Cardiac septum (tissue), 1 donor: ENCODE data around the gene ADAMTS17. TPM values are rescaled to one million over a fixed set of nuclear protein-coding genes. Genes with fewer than 3 reads are reported as not detected.
A peak's percentile ranks its signal among the peaks of the same experiment; 100 is the strongest.

Source experiments
- DNase-seq: peaks from one replicate; pipeline ENCODE4 v3.0.0-alpha.2; 2020; ENCODE audit warnings: low spot score
- intact Hi-C: fragments of 100-400 bp; cut with DNase I; formaldehyde crosslinking; loops from one replicate; pipeline ENCODE4 v1.14.0; 2022
- total RNA-seq: library from RNA; stranded (reverse); fragmentation: NEBNext Ultra II Directional; extraction: Animal tissue kit (Norgen Biotek cat#: 25700); gene quantifications from one replicate; pipeline ENCODE4 v1.2.1, GENCODE V29; 2021
- donor health status: DM: no; HTN: no; CAD: no.

The ADAMTS17 gene
- total RNA-seq, 1 donor from 2014 or later, result 0.67 TPM

DNA sequence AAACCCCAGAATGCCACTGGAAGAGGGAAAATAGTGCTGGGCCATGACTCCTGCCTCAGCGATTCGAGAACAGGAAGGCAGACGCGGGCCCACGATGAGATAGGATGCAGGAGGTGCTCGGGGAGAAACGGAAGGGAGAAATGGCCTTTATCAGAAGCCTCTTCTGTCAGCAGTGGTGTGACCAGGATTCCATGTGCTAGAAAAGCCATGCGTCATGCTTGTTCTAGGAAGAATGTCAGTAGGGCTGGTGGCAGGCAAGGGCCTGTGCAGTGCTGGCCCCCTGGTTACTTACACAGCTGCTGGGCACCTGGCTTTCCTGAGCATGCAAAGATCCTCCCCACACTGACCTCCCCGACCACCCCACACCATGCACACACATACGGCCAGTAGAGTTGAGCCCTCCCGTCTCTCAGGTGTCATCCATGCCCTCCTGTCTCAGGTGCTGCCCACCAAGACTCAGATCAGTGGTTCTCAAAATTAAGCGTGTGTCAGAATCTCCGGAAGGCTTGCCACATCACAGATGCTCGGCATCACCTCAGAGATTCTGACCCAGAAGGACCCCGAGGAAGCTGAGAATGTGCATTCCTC lies 106.7 kb downstream of the ADAMTS17 start:
- DNase-seq, result no peak
- intact Hi-C loops, result no loop called here

DNA sequence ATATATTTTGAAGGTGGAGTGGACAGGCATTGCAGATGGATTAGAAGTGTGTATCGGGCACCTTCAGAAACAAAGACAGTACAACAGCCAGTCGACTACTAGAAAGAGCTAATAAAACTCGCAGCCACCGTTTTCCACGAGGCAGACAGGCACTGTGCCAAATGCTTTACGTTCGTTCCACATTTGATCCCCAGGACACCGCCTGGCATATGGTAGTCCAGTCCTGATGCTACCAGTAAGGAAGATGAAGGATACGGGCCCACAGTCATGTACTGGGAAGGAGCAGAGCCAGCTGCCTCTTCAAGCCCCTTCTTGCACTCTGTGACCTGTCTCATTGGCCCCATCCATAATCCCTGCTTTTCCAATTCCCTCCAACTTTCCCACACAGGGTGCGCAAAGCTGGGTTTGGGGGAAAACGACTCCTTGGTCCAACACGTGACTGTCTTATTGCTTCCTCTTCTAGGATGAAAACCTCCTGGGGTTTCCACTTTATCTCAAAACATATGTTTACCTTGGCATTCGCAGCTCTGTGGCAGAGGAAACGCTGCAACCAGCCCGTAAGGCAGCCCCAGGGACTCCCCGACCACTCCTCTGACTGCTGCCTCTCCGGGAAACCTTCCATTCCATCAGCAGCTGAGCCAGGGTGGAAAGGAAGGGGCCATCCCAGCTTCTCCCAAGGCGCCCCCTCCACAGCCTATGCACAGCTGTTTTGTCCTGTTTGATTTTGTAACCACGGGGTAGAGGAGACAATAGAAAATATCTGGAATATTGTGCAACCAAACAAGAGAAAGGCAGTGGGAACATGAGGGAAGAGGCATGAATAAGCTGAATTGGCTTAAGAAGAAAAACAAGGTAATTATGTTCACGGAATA lies 107.4 kb downstream of the ADAMTS17 start:
- peak; percentile 73 for DNase-seq
- intact Hi-C loops, result no loop called here

DNA sequence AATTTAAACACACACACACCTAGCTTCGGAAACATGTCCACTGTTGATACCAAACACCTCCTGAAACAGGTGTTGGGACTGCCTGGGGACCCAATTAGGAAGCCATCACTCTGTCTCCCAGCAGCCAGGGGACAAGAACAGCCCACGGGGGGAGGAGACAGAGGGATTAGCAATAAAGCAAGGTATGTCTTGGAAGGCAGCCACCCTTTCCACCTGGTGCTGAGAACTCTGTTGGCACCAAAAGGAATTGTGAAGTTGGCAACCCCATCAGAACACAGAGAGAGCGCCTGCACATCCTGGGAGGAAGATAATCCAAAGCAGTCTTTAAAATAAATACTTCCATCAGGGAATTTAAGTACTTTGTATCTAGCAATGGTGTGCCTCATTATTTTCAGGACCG lies 111.0 kb downstream of the ADAMTS17 start:
- intact Hi-C loops, result no loop called here

DNA sequence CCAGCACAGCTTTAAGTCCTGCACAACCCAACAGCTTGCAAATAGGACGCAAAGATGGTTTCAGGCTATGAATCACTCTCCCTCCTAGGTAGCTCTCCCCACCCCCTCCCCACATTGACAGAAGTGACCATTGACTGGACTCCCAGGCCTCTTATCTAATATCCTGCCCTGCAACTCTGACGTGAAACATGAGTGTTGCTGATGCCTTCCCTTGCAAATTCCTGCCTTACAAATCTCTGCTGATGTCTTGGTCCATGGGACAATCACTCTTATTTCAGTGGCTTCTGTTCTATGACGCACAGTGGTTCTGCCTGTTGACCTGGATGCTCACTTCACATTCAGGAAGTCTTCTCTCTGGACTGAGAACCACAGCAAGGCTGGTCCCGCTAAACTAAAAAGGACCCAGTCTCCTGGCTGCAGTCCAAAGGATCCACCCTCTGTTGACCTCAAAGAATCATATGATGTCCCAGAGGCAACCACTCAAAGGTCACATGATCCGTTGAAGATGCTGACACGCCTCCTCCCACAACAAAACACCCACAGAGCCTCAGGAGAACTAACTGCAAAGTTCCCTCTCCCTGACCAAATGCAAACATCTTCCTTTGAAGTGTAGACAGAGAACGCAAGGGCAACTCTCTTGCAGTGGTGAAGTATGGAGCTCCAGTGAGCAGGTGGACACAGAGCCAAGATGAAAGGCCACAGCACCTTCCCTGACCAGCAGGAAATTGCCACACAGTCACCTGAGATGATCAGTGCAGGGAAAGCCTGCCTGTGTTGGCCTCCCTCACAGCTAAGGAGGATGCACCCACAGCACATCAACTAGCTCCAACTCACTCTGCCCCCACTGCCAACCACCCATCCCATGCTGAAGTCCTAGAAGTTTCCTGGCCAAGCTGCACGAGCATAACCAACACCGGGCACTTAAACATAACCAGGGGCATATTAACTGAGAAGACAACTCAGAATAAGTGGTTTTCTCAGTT lies 112.3 kb downstream of the ADAMTS17 start:
- no peak for DNase-seq
- intact Hi-C loops, result no loop called here

More for the DNA sequence above, 111.0 kb downstream of the ADAMTS17 start:
- DNase-seq, result no peak

DNA sequence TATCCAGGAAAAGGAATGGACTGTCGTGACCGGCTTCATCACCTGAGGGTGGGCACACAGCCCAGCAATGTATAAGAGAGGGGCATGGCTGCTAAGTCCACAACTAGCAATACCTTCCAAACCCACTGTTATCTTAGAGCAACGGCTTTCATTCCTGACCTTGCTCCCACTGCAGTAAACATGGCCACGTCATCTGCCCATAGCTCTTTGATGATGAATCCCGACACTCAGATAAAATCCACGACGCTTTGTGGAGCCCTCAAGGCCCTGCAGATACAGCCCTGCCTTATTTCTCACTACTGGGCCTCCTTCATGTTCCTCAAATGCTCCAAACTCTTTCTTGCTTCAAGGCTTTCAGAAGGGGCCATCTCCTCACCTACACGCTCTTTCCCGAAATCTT lies 114.0 kb downstream of the ADAMTS17 start:
- DNase-seq, result no peak
- intact Hi-C loops, result no loop called here

DNA sequence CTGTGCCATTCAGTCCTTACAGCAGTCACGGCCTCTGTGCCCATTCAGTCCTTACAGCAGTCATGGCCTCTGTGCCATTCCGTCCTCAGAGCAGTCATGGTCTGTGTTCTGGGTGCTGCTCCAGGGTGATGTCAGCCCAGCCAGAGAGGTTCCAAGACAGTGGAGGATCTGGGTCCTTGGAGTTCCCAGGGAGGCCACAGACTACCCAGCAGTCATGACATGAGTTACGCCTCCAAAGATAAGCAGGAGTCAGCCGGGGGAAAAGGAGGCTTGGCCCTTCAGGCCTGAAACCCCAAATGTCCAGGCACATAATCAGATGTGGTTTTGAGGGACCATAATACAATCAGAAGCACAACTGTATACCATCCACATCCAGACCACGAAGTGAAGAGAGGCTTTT lies 115.7 kb downstream of the ADAMTS17 start:
- DNase-seq, result no peak
- intact Hi-C loops, result no loop called here

DNA sequence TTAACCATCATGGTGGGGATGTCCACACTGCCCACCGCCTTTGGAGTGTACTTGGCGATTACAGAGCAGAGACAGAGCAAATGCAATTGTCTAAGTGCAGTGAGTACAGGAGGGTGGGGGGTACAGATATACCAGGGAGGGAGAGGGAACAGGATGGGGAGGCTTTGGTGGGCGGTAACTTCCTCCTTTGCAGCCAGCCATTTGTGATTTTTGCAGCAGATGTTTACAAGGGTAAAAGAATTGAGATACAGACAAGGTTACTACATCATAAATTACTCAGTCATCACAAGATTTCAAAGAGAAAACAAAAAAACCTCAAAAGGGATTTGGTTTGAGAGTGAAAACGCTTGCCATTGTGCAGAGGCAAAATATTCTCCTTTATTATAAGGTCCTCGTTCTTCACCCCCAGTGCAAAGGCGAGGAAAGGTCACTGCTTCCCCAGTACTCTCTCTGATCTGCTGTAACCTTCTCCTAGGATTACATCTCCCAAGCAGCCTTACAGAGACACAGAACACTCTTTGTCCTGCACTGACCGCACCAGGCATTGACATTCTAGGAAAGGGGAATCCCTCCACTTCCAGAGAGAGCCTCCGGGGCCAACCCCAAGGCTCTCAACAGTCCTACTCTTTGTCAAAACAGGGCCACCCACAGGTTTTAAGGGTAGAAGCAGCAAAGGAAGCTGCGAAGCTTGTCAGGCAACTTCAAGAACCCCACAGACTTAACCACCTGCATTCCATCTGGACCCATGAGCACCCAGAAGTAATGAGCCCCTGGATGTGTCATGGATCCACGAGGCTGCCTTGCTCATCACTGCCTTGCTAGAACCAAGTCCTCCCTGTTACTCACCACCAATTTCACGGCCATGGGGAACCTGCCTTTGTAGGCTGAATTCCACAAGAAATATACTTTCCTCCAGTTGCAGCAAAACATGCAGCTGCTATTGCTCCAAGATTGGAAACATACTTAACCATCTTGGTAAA lies 117.3 kb downstream of the ADAMTS17 start:
- DNase-seq, result no peak
- intact Hi-C loops, result no loop called here

DNA sequence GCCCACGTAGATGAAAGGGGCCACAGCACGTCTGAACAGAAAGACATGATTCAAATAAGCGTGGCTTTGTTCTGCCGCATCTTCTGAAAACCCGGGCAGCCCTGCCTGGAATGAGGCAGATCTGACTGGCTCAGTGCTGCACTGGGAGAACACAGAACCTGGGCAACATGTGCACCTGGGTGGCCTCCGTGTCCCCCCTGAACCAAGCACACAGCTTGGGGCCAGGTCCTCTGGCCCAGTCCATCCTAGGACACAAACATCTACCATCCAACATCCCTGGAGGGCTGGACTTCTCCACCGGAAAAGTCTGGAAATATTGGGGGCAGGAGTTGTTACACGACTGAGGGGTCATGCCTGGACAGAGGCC lies 119.4 kb downstream of the ADAMTS17 start:
- DNase-seq, result no peak
- intact Hi-C loops, result no loop called here

DNA sequence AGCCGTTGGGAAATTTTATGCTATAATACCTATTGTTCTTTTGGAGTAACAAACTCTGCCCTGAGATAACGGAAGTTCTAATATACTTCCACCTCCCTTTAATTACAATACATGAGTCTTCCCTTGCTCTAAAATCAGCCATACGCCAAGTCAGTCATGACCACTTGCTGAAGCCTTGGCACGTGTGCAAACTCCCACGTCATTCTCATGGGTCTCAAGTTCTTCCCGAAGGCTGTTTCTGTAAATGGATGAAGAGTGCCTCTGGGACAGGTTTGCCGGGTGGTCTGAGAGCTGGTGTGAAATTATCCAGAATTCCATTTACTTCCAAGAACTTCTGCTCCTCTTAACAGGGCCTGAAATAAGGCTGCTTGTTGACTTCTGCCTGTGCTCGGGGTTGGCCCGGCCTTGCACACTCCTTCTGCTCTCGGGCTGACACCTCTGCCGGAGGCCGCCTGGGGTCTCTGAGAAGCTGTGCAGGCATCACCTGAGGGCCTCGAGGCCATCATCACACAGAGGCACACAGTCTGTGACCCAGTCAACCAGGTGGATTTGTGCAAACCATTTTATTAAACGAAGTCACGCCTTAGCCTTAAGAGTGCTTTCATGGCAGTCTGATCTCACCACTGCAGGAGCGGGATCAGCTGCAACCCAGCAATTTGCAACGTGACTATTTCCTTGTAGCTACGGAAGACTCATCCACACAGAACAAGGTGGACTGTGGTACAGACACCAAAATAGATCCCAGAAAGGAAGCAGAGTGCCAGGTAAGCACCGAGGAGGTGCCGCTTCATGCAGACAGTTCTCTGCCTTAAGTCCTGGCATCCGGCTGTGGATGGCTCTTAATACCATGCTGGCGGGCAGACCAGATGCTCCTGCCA lies 120.1 kb downstream of the ADAMTS17 start:
- intact Hi-C loops, result no loop called here
- DNase-seq, result no peak

DNA sequence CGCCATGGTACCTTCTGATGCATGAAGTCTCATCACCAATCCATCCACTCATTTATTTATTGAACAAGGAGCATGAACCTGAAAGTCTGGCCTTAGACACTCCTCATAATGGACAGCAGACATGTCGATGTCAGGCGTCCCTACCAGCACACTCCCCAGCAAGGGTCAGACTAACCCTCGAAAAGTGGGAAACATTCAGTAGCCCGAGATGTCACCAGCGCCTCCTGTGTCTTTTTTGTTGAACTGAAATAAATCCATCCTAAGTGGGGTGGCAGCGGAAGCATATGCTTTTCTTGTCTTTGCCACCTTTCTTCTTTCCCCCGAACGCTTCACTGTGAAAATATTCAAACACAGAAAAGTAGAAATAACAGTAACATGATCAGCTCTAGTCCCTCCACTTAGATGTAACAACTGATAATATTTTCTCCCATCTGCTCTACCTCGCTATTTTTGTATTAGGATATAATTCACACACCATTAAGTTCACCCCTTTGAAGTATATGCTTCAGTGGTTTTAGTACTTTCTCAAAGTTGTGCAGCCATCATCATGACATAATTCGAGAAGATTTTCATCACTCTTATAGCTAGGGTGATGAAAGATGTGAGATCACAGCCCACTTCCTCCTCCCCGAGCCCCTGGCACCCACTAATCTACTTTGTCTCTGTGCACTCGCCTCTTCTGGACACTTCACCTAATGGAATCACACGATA lies 121.6 kb downstream of the ADAMTS17 start:
- intact Hi-C loops, result no loop called here
- no peak for DNase-seq

DNA sequence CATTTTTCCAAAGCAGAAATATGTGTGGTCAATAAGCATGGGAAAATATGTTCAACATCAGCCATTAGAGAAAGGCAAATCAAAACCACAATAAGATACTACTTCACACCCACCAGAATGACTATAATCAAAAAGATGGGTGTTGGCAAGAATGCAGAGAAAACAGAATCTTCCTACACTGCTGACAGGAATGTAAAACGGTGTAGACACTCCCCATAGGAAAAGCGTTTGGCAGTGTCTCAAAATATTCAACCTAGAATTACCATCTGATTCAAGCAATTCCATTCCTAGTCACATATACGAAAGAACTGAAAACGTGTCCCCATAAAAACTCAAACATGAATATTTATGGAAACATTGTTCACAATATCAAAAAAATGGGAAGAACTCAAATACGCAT lies 123.3 kb downstream of the ADAMTS17 start:
- intact Hi-C loops, result no loop called here
- DNase-seq, result no peak

DNA sequence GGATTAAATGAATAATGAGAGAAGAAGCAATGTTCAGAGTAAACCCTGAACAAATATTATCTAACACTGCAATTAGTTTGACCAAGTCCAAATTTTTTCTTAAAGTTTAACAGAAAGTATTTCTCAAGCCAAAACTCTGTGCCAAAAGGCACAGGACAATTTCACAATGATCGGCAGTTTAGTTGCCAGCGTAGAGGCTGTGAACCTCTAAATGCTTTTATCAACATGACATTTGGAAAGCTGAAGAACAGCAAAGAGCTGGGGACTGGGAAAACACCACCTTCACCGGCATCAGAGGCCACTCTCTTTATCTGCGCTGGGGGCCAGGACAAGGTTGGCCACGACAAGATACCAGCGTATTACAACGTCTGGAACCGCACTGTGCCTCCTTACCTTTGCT lies 125.6 kb downstream of the ADAMTS17 start:
- intact Hi-C loops, result no loop called here
- DNase-seq, result no peak

DNA sequence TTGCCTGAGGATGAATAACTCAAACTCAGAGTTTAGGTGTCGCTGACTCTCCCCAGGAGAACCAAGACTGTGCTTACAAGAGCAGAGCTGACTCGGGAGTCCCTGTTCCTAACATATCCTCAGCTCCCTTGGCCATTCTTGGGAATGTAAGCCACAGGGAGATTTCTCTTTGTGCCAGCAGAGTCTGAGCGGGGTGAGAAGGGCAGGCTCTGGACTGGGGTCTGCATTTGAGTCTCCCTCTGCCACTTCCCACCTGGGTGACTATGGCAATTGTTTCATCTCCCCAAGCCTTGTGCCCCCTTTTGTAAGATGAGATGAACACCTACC lies 126.0 kb downstream of the ADAMTS17 start:
- intact Hi-C loops, result no loop called here
- DNase-seq, result no peak

DNA sequence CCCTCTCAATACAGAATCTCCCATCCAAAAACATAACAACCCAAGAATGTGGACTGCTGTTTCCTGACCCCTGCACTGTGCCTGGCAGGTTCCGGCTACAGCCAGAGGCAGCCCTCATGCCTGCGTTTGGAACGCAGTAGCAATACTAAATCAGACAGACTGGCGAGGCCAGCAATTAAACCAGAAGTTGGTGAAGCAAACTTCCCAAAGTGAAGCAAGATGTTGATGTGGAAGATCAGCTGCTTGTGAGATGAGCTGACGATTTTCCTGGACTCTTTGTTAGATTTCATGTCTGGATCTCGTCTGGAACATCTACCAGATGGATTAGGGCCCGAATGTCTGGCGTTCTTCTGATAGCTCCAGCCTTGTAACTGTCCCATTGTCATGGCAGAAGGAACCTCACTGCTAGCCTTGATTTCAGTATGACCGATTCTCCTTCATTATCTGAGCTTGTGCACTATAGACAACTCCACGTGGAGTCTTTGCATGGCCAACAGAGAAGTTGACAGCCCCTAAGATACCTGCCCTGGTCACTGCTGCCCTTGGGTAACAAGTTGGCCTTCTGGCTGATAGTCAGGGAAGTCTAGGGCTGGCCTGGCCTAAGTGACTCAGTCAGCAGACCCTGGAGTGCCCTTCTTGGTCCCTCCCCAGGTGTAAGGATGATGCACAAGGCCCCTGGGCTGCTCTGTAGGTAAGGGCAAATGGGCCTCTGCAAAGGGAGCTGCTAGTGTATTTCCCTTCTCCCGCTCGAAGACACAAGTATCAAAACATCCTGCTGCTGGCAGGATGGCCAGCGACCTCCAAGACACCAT lies 126.5 kb downstream of the ADAMTS17 start:
- no peak for DNase-seq
- intact Hi-C loops, result no loop called here

DNA sequence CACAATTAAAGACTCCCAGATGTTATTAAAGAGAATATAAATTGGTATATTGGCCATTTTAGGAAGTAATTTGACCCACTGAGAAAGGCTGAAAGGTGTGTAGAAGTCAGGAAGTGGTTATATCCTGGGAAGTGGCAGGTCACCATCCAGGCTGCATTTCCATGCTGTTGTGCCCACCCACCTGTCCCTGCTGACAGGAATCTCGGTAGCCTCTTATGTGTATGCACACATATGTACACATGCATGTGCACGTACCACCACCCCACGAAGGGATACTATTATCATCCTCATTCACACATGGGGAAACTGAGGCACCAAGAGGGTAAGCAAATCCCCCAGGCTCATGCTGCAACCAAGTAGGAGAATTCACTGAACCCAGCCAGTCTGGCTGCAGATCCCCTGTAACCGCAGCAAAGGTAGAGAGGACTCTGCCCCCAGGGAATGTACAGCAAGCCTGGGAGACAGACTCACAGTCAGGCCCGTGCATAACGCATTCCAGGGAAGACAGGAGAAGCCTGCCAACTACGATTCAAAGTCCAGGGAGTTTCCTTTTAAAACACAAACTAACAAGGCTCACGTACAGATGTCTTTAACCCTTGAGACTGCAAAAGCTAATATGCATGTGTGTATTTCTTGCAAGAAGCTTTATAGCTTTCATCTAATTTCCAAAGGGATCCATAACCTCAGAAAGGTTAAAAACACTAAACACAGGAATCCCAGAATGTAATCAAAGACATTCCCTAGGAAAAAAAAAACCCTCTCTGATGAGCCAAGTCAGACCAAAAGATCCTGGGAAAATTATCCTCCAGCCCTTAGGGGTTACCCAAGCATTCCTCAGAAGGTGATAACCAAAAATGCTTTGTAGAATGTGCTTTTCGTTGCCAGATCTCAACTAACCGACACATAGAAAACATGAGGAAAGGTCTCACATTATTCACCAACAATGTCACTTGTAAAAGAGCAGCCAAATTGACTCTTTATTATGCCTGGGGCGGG lies 129.6 kb downstream of the ADAMTS17 start:
- intact Hi-C loops, result no loop called here
- DNase-seq, result no peak

DNA sequence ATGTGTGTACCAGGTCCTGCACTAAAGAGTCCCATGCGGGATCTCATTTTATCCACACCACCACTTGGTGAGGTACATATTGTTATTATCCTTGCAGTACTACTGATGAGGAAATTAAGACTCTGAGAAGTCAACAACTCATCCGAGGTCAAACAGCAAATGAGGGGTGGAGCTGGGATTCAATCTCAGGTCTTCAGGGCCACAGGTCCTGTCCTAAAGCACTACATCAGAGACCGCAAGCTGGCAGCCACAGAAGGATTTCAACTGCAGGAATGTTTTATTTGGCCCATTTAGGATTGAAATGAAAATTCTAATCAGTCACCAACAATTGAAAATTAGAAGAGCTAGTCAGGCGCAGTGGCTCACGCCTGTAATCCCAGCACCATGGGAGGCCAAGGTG lies 131.4 kb downstream of the ADAMTS17 start:
- intact Hi-C loops, result no loop called here
- no peak for DNase-seq
